SK-N-SH (cell line): ENCODE data around the gene PTPRC. TPM values are rescaled to one million over a fixed set of nuclear protein-coding genes. Genes with fewer than 3 reads are reported as not detected.

Source experiments
- CTCF ChIA-PET: fragments of 300-600, 350-600 bp; formaldehyde crosslinking; extraction: SDS; loops from one replicate; lab custom pipeline; 2021; lab: Yijun Ruan, JAX
- POLR2A ChIA-PET: fragments of 350-600 bp; sonication (Branson Sonifier 250); formaldehyde crosslinking; extraction: SDS; loops from one replicate; lab custom pipeline; 2020; ENCODE audit warnings: antibody characterized with exemption, inconsistent platforms; lab: Yijun Ruan, JAX
- DNase-seq: peaks from one replicate; pipeline ENCODE4 v3.0.0; 2012
- H2AFZ ChIP-seq: fragments of 200-600 bp; sonication (generic); 2 replicates; pipeline ENCODE4 v1.8.1; 2016; ENCODE audit warnings: antibody characterized with exemption, mild to moderate bottlenecking, low read depth
- H3F3A ChIP-seq: fragments of 200-600 bp; sonication (generic); replicated peaks from 2 replicates; pipeline ENCODE3; 2016; ENCODE audit warnings: antibody characterized with exemption, mild to moderate bottlenecking; ENCODE audit not compliant: insufficient read depth
- H3K27ac ChIP-seq, 2 experiments: fragments of 200-500 bp in 1 of 2; fragments of 200-600 bp in 1 of 2; sonication (Bioruptor generic) in 1 of 2; sonication (generic), shearing (Covaris generic) in 1 of 2; 2 replicates each; pipeline versions ENCODE4 v1.5.1 to v1.6.1; 2014 to 2016; ENCODE audit warnings: low read depth in 2 of 2, inconsistent platforms in 1 of 2, low read length in 1 of 2, mild to moderate bottlenecking in 1 of 2, mixed read lengths in 1 of 2
- H3K27me3 ChIP-seq: fragments of 200-600 bp; sonication (generic), shearing (Covaris generic); 2 replicates; pipeline ENCODE4 v1.6.1; 2016; ENCODE audit warnings: mixed run types; ENCODE audit not compliant: insufficient read depth
- H3K36me3 ChIP-seq, 2 experiments: fragments of 200-500 bp in 1 of 2; fragments of 200-600 bp in 1 of 2; sonication (Bioruptor generic) in 1 of 2; sonication (generic) in 1 of 2; replicated peaks in 1 of 2; 2 replicates each; pipeline versions ENCODE3 to v1.5.1; 2014 to 2016; ENCODE audit warnings: low read length in 1 of 2, mild to moderate bottlenecking in 1 of 2; ENCODE audit not compliant: insufficient read depth in 2 of 2, control insufficient read depth in 1 of 2
- H3K4me1 ChIP-seq, 2 experiments: fragments of 200-500 bp in 1 of 2; fragments of 200-600 bp in 1 of 2; sonication (Bioruptor generic) in 1 of 2; sonication (generic), shearing (Covaris generic) in 1 of 2; 2 replicates each; pipeline versions ENCODE4 v1.5.1 to v1.6.1; 2014 to 2016; ENCODE audit warnings: low read depth in 1 of 2, low read length in 1 of 2, mixed run types in 1 of 2; ENCODE audit not compliant: insufficient read depth in 2 of 2, control insufficient read depth in 1 of 2
- H3K4me2 ChIP-seq: fragments of 200-600 bp; sonication (generic), shearing (Covaris generic); 2 replicates; pipeline ENCODE4 v1.6.1; 2017; ENCODE audit warnings: mixed run types
- H3K4me3 ChIP-seq, 2 experiments: fragments of 200-500 bp in 1 of 2; fragments of 200-600 bp in 1 of 2; sonication (Bioruptor generic) in 1 of 2; sonication (generic), shearing (Covaris generic) in 1 of 2; 2 replicates each; pipeline versions ENCODE4 v1.5.1 to v1.8.1; 2014 to 2016; ENCODE audit warnings: low read depth in 2 of 2, inconsistent platforms in 1 of 2, low read length in 1 of 2, mild to moderate bottlenecking in 1 of 2, mixed read lengths in 1 of 2, moderate library complexity in 1 of 2
- H3K79me2 ChIP-seq: fragments of 200-600 bp; sonication (generic); 2 replicates; pipeline ENCODE4 v1.8.1; 2017; ENCODE audit warnings: mild to moderate bottlenecking; ENCODE audit not compliant: insufficient read depth
- H3K9ac ChIP-seq: fragments of 200-600 bp; sonication (generic); 2 replicates; pipeline ENCODE4 v1.6.1; 2017; ENCODE audit warnings: mixed run types
- H3K9me2 ChIP-seq: fragments of 200-600 bp; sonication (generic); 2 replicates; pipeline ENCODE4 v1.6.1; 2017; ENCODE audit warnings: mixed run types
- H3K9me3 ChIP-seq: fragments of 200-600 bp; sonication (generic); 2 replicates; pipeline ENCODE4 v1.6.1; 2017; ENCODE audit warnings: mixed run types, mild to moderate bottlenecking, moderate library complexity
- H4K20me1 ChIP-seq: fragments of 200-600 bp; sonication (generic); 2 replicates; pipeline ENCODE4 v1.6.1; 2017; ENCODE audit warnings: mild to moderate bottlenecking, mixed run types; ENCODE audit not compliant: insufficient read depth
- CHD2 ChIP-seq: fragments of 150-350 bp; IDR thresholded peaks from 2 replicates; pipeline ENCODE4 v1.6.1; 2018; ENCODE audit warnings: low read length; ENCODE audit not compliant: partially characterized antibody
- ELF1 ChIP-seq: IDR thresholded peaks from 2 replicates; pipeline ENCODE4 v1.4.0; 2012
- FOXJ3 ChIP-seq: sonication (generic); formaldehyde crosslinking; IDR thresholded peaks from 2 replicates; pipeline ENCODE4 v1.5.1; 2020; ENCODE audit warnings: mild to moderate bottlenecking, missing genetic modification reagents
- IRF3 ChIP-seq: fragments of 150-350 bp; IDR thresholded peaks from 2 replicates; pipeline ENCODE4 v1.6.1; 2016; ENCODE audit warnings: mild to moderate bottlenecking, low read depth, low read length
- JUND ChIP-seq: IDR thresholded peaks from 2 replicates; pipeline ENCODE4 v1.4.0; 2012
- NRF1 ChIP-seq: IDR thresholded peaks from 2 replicates; pipeline ENCODE4 v1.6.1; 2012; ENCODE audit warnings: low read depth, mild to moderate bottlenecking, low read length
- POLR2AphosphoS5 ChIP-seq: IDR thresholded peaks from 2 replicates; pipeline ENCODE4 v1.6.1; 2012; ENCODE audit warnings: low read depth, low read length
- REST ChIP-seq: IDR thresholded peaks from 2 replicates; pipeline ENCODE4 v1.6.1; 2012; ENCODE audit warnings: mild to moderate bottlenecking, low read depth, low read length, moderate library complexity
- RXRA ChIP-seq: IDR thresholded peaks from 2 replicates; pipeline ENCODE4 v1.4.0; 2012; ENCODE audit warnings: low read depth, mild to moderate bottlenecking, borderline replicate concordance
- USF1 ChIP-seq: IDR thresholded peaks from 2 replicates; pipeline ENCODE4 v1.4.0; 2012; ENCODE audit warnings: low read depth, borderline replicate concordance
- WGBS: methylation state at CpG from one replicate; pipeline ENCODE4 v1.1.6; 2017; ENCODE audit warnings: low lambda C conversion rate; 5-methylcytosine and 5-hydroxymethylcytosine counted together
- polyA plus RNA-seq, 3 experiments: library from polyadenylated mRNA; depleted of rRNA; stranded (reverse); fragments of >200 nt; gene quantifications; 2 replicates each; pipeline ENCODE4 v1.2.3, GENCODE V29; 2012

Gene PTPRC
- polyA plus RNA-seq, 1 of the 3 experiments (the other 2 are of a cell fraction) = 0.03 TPM

- H3F3A ChIP-seq = no peaks in the 10 kb centered on the region
- no peaks in the 10 kb centered on the region; a peak in 1 of 4 replicates for H3K4me1 ChIP-seq
- TF ChIP-seq NRF1 (no peak), CHD2 (no peak), IRF3 (no peak), JUND (no peak), REST (no peak), ELF1 (no peak), POLR2AphosphoS5 (no peak), FOXJ3 (CRISPR knock-in tag) (no peak), RXRA (no peak)
- no peak for DNase-seq
- H3K79me2 ChIP-seq = no peaks in the 10 kb centered on the region
- H3K9ac ChIP-seq = no peak overlapping the region
- H3K4me2 ChIP-seq = no peak overlapping the region
- no peak overlapping the region for H3K4me3 ChIP-seq
- H3K27ac ChIP-seq = no peak overlapping the region
- H3K9me2 ChIP-seq = no peaks in the 10 kb centered on the region
- 74% methylated on average over 1 of the region's 1 CpG for whole genome bisulfite sequencing
- H3K27me3 ChIP-seq = no peaks in the 10 kb centered on the region
- H3K36me3 ChIP-seq = no peaks in the 10 kb centered on the region
- H2AFZ ChIP-seq = no peak overlapping the region
- no peaks in the 10 kb centered on the region for H4K20me1 ChIP-seq
- ChIA-PET CTCF (interaction anchor here (0.7 to 1.1 kb wide), 2 partner anchors 796 to 797 kb away, joined by 3 read pairs; no protein-coding TSS in a partner anchor), POLR2A (no interaction called here)
- H3K9me3 ChIP-seq = no peaks in the 10 kb centered on the region; the same call in 1 of the 2 replicates
Observed at GRCh38 chr1:198754670-198755069, 115.8 kb downstream of the PTPRC start.

- Histone ChIP-seq H3K4me2 (no peak overlapping the region), H3K9me2 (no peaks in the 10 kb centered on the region), H3F3A (no peaks in the 10 kb centered on the region), H3K27me3 (no peaks in the 10 kb centered on the region), H2AFZ (0 out of 2 replicates have a peak overlapping the region, but pooled peaks have one; percentile 4), H3K79me2 (no peaks in the 10 kb centered on the region), H3K36me3 (no peaks in the 10 kb centered on the region), H3K9me3 (no peaks in the 10 kb centered on the region; the same call in 1 of the 2 replicates), H3K27ac (no peak overlapping the region), H3K4me3 (no peak overlapping the region), H3K9ac (no peak overlapping the region), H3K4me1 (no peaks in the 10 kb centered on the region; a peak in 1 of 4 replicates), H4K20me1 (no peaks in the 10 kb centered on the region)
- ChIA-PET CTCF (interaction anchor here (1.0 to 11.6 kb wide), 9 partner anchors 8 to 929 kb away, joined by 3 to 77 read pairs (median 6); no protein-coding TSS in a partner anchor), POLR2A (no interaction called here)
- TF ChIP-seq USF1 = no peak
- DNase-seq = no peak
- WGBS = 76% methylated on average over 2 of the region's 2 CpGs
Observed at GRCh38 chr1:198755715-198756114, 116.9 kb downstream of the PTPRC start.
